ENCODE data around the gene CER1. TPM values are rescaled to one million over a fixed set of nuclear protein-coding genes. Genes with fewer than 3 reads are reported as not detected.

Gene CER1
- polyA plus RNA-seq, 6 donors from 2014 or later, result not detected

- no peak for DNase-seq
- Mint-ChIP-seq H3K9me3 (peaks cover 0 to 3% (median 0%) of the 10 kb centered on the region in 7 donors), H3K27me3 (peaks cover 29 to 46% (median 39%) of the 10 kb centered on the region in 3 donors)
Measured at GRCh38 chr9:14747111-14747510, 24.6 kb upstream of the CER1 start.

DNA sequence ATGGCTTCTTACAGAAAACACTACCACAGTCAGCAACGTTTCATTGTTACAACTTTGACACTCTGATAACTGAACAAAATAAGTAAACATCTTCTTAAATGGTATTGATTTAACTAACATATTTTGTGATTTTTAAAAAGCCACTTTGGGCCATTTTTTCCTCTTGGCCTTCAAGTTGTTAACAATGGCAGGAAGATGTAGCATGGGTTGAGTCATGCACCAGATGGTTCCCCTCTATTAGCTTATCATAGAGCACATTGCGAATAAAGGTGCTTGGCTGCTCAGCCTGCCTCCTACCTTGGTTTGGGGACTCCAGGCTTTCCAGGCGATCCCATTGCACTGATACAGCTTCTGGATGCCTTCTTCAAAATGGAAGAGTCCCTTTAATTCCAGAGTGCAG, 24.1 kb upstream of the CER1 start:
- no peak overlapping the region for H3K27ac Mint-ChIP-seq
- no peaks in the 10 kb centered on the region for H3K36me3 Mint-ChIP-seq
- DNase-seq (no peak), ATAC-seq (ENCODE audit: low read depth in 2 of 2) (no peak)
- peaks cover 0 to 3% (median 0%) of the 10 kb centered on the region in 7 donors for H3K9me3 Mint-ChIP-seq
- no peak overlapping the region for H3K4me3 Mint-ChIP-seq
- no peaks in the 10 kb centered on the region for H3K4me1 Mint-ChIP-seq
- peaks cover 28 to 43% (median 35%) of the 10 kb centered on the region in 3 donors for H3K27me3 Mint-ChIP-seq

More at GRCh38 chr9:14747111-14747510, 24.6 kb upstream of the CER1 start:
- Mint-ChIP-seq H3K27ac (no peak overlapping the region), H3K4me1 (peaks cover 0 to 3% (median 0%) of the 10 kb centered on the region in 3 donors), H3K4me3 (no peak overlapping the region), H3K36me3 (no peaks in the 10 kb centered on the region)
- no peak for ATAC-seq (ENCODE audit: low read depth in 2 of 2)

GRCh38 chr9:14744768-14745167, 22.2 kb upstream of the CER1 start:
- peaks cover 16 to 36% (median 32%) of the 10 kb centered on the region in 3 donors for H3K27me3 Mint-ChIP-seq
- no peak overlapping the region for H3K4me3 Mint-ChIP-seq
- DNase-seq (no peak), ATAC-seq (ENCODE audit: low read depth in 2 of 2) (no peak)
- no peaks in the 10 kb centered on the region for H3K4me1 Mint-ChIP-seq
- no peak overlapping the region for H3K27ac Mint-ChIP-seq
- no peaks in the 10 kb centered on the region for H3K36me3 Mint-ChIP-seq
- H3K9me3 Mint-ChIP-seq, result peaks cover 0 to 3% (median 0%) of the 10 kb centered on the region in 7 donors

DNA sequence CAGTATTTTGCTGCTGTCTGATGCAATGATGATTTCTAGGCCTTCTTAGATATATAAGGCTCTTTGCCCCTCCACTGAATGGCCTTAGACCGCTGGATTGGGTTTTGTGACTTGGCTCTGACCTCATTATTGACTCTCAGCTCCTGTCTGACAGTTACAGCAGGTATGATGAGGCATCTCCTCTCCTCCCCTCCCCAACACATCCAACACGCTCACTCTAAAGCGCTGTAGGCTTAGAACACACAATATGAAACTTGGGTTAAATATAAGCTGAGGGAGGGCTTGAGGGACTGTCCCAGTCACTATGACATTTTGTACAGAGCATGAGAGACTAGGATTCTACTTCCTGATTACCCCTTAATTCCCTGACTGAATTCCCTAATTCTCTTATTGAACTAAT, 18.8 kb upstream of the CER1 start:
- Mint-ChIP-seq H3K27me3 (peaks cover 30 to 35% (median 30%) of the 10 kb centered on the region in 3 donors), H3K27ac (no peak overlapping the region), H3K36me3 (no peaks in the 10 kb centered on the region), H3K4me3 (no peak overlapping the region), H3K4me1 (no peaks in the 10 kb centered on the region), H3K9me3 (peaks cover 0 to 3% (median 0%) of the 10 kb centered on the region in 7 donors)
- DNase-seq, result no peak
- no peak for ATAC-seq (ENCODE audit: low read depth in 2 of 2)

- peaks cover 24 to 37% (median 24%) of the 10 kb centered on the region in 3 donors for H3K27me3 Mint-ChIP-seq
- no peaks in the 10 kb centered on the region for H3K36me3 Mint-ChIP-seq
- H3K9me3 Mint-ChIP-seq, result no peaks in the 10 kb centered on the region
- no peak overlapping the region for H3K4me3 Mint-ChIP-seq
- no peak for DNase-seq
- no peak overlapping the region for H3K27ac Mint-ChIP-seq
- H3K4me1 Mint-ChIP-seq, result no peaks in the 10 kb centered on the region
- no peak for ATAC-seq (ENCODE audit: low read depth in 2 of 2)
Measured at GRCh38 chr9:14733133-14733532, 10.6 kb upstream of the CER1 start.

- no peaks in the 10 kb centered on the region for H3K4me1 Mint-ChIP-seq
Measured at GRCh38 chr9:14731294-14731981, 8.9 kb upstream of the CER1 start.

DNA sequence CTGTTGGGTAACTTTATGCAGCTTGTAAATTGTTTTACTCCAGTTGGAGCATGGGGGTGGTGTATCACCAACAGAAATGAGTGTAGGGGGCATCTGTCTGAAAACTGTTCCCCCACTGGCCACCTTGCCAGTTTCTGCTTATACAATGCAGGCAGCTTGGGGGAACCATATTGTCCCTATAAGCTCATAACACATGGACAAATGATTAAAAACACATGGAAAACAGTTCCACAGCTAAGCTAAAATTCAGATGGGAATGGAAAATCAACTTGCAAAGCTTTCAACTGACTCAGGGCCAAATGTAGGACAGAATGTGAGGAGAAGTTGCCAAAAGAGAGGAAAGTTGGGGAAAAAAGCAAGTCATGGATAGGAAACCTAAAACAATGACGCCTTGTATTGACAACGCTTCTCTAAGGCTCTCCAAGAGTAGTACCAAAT, 7.9 kb upstream of the CER1 start:
- ATAC-seq (ENCODE audit: low read depth in 2 of 2) (no peak), DNase-seq (no peak)
- H3K36me3 Mint-ChIP-seq, result no peaks in the 10 kb centered on the region
- H3K27me3 Mint-ChIP-seq, result peaks cover 19 to 25% (median 19%) of the 10 kb centered on the region in 3 donors
- no peak overlapping the region for H3K27ac Mint-ChIP-seq
- no peaks in the 10 kb centered on the region for H3K9me3 Mint-ChIP-seq
- no peak overlapping the region for H3K4me3 Mint-ChIP-seq
- no peaks in the 10 kb centered on the region for H3K4me1 Mint-ChIP-seq

More at GRCh38 chr9:14731294-14731981, 8.9 kb upstream of the CER1 start:
- H3K9me3 Mint-ChIP-seq, result no peaks in the 10 kb centered on the region
- DNase-seq (no peak), ATAC-seq (ENCODE audit: low read depth in 2 of 2) (no peak)
- no peak overlapping the region for H3K4me3 Mint-ChIP-seq
- no peak overlapping the region for H3K27ac Mint-ChIP-seq
- H3K36me3 Mint-ChIP-seq, result no peaks in the 10 kb centered on the region
- H3K27me3 Mint-ChIP-seq, result peaks cover 21 to 28% (median 22%) of the 10 kb centered on the region in 3 donors

DNA sequence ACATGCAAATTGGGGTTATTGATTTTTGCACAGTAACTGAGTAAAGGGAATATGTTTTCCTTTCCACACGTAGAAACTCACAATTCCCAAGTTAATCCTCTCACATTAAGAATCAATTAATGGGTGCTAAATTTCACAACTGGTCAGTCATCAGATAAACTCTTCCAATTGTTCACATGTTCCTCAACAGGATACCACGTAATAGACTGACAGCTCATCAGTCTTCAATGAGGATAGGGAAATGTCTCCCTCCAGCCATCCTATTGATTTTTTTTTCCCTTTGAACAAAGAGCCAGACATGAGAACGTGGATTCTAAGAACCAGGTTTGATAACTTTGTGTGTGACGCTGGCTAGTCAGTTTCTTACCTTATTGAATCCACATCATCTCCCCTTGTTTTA, 768 bp upstream of the CER1 start:
- H3K36me3 Mint-ChIP-seq, result no peaks in the 10 kb centered on the region
- peaks cover 42 to 54% (median 53%) of the 10 kb centered on the region in 3 donors for H3K27me3 Mint-ChIP-seq
- peaks cover 0 to 5% (median 0%) of the 10 kb centered on the region in 7 donors for H3K9me3 Mint-ChIP-seq
- no peak overlapping the region for H3K27ac Mint-ChIP-seq
- DNase-seq (no peak), ATAC-seq (ENCODE audit: low read depth in 2 of 2) (no peak)
- no peak overlapping the region for H3K4me3 Mint-ChIP-seq
- no peaks in the 10 kb centered on the region for H3K4me1 Mint-ChIP-seq

DNA sequence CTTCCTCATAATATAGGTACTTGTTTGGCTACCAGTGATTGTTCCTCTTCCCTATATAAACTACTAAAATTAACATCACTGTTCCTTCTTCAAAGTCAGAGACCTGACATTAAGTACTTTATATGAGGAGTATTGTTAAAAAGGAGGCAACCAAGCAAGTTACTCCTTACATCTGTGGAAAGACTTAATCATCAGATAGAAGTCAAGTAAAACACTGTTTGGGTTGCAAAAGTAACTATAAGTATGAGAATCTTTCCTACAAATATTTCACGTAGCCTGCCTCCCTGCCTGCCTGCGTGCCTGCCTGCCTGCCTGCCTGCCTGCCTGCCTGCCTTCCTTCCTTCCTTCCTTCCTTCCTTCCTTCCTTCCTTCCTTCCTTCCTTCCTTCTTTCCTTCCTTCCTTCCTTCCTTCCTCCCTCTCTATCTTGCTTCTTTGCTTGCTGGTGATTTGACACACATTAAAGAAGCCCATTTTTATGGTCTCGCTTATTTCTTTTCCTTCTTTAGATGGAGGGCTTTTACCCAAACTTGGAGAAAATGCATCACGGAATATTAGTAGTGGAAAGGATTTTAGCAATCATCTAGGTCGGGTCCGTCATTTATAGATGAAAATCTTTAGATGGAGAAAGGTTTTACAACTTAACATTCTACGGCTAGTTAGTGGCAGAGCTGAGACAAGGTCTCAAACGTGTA, 3.2 kb downstream of the CER1 start:
- DNase-seq (no peak), ATAC-seq (ENCODE audit: low read depth in 2 of 2) (no peak)
- no peak overlapping the region for H3K4me3 Mint-ChIP-seq
- H3K27me3 Mint-ChIP-seq, result peaks cover 40 to 50% (median 48%) of the 10 kb centered on the region in 3 donors
- H3K36me3 Mint-ChIP-seq, result no peaks in the 10 kb centered on the region
- H3K27ac Mint-ChIP-seq, result no peak overlapping the region
- no peaks in the 10 kb centered on the region for H3K4me1 Mint-ChIP-seq
- peaks cover 0 to 5% (median 0%) of the 10 kb centered on the region in 7 donors for H3K9me3 Mint-ChIP-seq

GRCh38 chr9:14715102-14715501, 7.4 kb downstream of the CER1 start:
- H3K36me3 Mint-ChIP-seq, result peaks cover 0 to 5% of the 10 kb centered on the region in 2 donors
- no peak overlapping the region for H3K27ac Mint-ChIP-seq
- no peak for DNase-seq
- no peak overlapping the region for H3K4me3 Mint-ChIP-seq
- peaks cover 32 to 48% (median 39%) of the 10 kb centered on the region in 3 donors for H3K27me3 Mint-ChIP-seq
- peaks cover 0 to 5% (median under 1%) of the 10 kb centered on the region in 7 donors for H3K9me3 Mint-ChIP-seq
- H3K4me1 Mint-ChIP-seq, result peaks cover 7 to 13% (median 11%) of the 10 kb centered on the region in 3 donors
- no peak for ATAC-seq (ENCODE audit: low read depth in 2 of 2)

- H3K9me3 Mint-ChIP-seq, result peaks cover 0 to 5% (median 1%) of the 10 kb centered on the region in 7 donors
- H3K27ac Mint-ChIP-seq, result no peak overlapping the region
- peaks cover 36 to 54% (median 40%) of the 10 kb centered on the region in 3 donors for H3K27me3 Mint-ChIP-seq
- H3K4me3 Mint-ChIP-seq, result peak overlapping the region in 1 of 8 donors; percentile 10
- peaks cover 7 to 12% of the 10 kb centered on the region in 2 donors for H3K36me3 Mint-ChIP-seq
- peaks cover 7 to 13% (median 11%) of the 10 kb centered on the region in 3 donors for H3K4me1 Mint-ChIP-seq
- DNase-seq (no peak), ATAC-seq (ENCODE audit: low read depth in 2 of 2) (no peak)
Measured at GRCh38 chr9:14713187-14713767, 9.3 kb downstream of the CER1 start.

- no peak for DNase-seq
- Mint-ChIP-seq H3K27ac (no peak overlapping the region), H3K9me3 (peaks cover 0 to 14% (median 9%) of the 10 kb centered on the region in 7 donors), H3K4me3 (no peak overlapping the region), H3K4me1 (peaks cover 19 to 24% (median 20%) of the 10 kb centered on the region in 3 donors), H3K27me3 (peaks cover 31 to 60% (median 32%) of the 10 kb centered on the region in 3 donors), H3K36me3 (peaks cover 7 to 12% of the 10 kb centered on the region in 2 donors)
- ATAC-seq (ENCODE audit: low read depth in 2 of 2), result no peak
Measured at GRCh38 chr9:14710804-14711203, 11.7 kb downstream of the CER1 start.

GRCh38 chr9:14706530-14707140, 15.9 kb downstream of the CER1 start:
- H3K4me1 Mint-ChIP-seq, result peaks cover 11 to 12% (median 12%) of the 10 kb centered on the region in 3 donors
- DNase-seq (peak; percentile 50), ATAC-seq (ENCODE audit: low read depth in 2 of 2) (peak; percentile 61 to 72)
- H3K27me3 Mint-ChIP-seq, result peaks cover 19 to 44% (median 29%) of the 10 kb centered on the region in 3 donors
- peaks cover 7 to 16% of the 10 kb centered on the region in 2 donors for H3K36me3 Mint-ChIP-seq
- peaks cover 4 to 30% (median 24%) of the 10 kb centered on the region in 7 donors for H3K9me3 Mint-ChIP-seq
- H3K27ac Mint-ChIP-seq, result peak overlapping the region in 2 of 6 donors; percentile 25 to 79
- peak overlapping the region in 4 of 8 donors; percentile 10 to 48 (median 36) for H3K4me3 Mint-ChIP-seq

Measured in naive B cell (primary cell).